ENCODE measurements around the gene COL6A1.
A peak's percentile ranks its signal among the peaks of the same experiment; 100 is the strongest.
"Not testable (repeated sequence)": the region's sequence is repeated elsewhere in the genome, so short reads cannot be mapped to it uniquely, and the experiment has no call there.

The COL6A1 gene

DNA sequence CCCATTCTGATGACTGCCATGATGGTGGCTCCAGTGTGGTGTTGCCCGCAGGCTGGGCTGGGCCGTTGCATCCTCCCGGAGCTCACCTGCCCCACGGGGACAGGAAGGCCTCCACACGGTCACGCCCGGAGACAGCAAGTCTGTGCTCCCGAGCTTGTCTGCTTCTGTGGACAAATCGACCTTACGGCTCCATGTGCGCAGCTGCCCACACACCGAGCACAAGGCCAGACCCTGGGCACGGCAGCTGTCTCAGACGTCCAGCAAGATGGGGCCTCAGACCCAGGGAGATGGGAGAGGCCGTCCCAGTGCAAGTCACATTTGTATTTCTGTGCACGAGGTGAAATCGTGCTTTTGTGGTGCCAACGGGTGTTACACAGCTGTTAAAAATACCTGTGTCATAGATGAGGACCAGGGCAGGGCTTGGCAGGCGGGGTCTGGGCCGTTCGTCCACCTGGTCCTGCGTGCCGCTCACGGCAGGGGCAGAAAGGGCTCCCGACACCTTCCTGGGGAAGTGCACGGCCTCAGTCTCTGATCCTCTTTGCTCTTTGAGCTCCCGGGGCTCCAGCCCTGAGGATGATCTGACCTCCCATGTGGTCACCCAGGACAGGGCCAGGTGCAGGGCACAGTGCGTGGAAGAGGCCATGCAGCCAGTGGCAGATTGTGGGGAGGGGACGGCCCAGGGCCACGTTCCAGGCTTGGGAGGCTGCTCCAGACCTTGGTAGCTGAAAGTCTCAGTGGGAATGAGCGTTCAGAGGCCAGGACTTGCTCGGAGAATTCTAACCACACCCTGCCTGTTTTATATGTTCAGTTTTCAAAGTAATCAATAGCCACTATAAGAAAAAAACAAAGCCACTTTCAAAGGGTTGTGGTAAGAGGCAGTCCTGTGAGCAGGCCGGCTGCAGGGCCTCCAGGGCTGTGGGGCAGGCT, 13.5 kb downstream of the COL6A1 start:
- DNase-seq = peak; percentile 1

DNA sequence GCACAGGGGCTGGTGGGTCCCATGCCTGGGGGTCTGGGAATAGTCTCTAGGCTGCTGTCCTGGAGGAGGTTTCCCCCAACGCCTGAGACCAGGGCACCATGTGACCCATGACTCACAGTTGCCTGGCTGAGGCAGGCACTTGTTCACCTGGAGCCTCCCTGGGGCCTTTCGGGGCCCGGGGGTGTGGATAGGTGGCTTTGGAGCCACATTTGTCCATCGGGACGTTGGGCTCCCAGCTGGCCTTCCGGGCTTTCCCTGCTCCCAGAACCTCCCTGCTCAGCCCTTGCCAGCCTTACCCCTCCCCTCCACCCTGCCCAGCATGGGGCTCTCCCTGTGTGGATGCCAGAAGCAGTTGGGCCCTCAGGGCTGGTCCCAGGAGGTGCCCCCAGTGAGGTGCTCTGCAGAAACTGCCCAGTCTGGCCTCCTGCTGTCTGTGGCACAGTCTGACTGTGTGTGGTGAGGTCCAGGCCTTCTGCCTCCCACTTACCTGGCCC, 14.2 kb downstream of the COL6A1 start:
- peak; percentile 4 for DNase-seq

DNA sequence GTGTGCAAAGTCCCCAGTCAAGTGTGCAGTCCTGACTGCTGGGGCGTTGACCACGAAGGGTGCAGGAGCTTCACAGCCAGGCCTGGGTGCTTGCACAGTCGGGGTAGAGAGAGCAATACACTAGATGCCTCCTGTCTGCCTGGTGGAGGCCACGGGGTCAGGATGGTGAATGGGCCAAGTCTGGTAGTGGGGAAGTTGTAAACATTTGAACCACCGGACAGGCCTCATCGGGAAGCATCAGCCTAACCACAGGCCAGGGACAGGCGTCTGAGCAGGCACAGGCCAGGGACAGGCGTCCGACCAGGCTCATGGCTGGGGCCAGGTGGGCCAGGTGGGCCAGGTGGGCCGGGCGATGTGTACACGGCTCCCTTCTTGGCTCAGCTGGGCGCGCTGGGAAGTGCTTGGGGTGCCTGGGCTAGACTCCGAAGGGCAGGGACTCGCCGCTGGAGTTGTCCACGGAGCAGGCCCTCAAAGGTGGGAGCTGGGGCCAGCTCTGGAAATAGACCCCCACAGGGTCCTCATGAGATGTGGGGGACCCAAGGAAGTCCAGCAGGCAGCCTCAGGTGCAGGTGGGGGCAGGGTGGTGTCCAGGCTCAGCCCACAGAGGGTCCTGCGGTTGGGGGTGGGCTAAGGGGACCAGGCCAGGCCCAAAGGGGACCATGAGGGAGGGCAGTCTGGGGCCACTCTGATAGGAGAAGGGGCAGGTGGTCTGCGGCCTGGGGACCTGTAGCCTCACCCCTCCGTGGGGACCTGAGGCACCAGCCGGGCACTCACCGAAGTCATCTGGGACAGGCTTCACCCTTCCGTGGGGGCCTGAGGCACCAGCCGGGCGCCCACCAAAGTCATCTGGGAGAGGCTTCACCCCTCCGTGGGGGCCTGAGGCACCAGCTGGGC, 15.0 kb downstream of the COL6A1 start:
- no peak for DNase-seq

DNA sequence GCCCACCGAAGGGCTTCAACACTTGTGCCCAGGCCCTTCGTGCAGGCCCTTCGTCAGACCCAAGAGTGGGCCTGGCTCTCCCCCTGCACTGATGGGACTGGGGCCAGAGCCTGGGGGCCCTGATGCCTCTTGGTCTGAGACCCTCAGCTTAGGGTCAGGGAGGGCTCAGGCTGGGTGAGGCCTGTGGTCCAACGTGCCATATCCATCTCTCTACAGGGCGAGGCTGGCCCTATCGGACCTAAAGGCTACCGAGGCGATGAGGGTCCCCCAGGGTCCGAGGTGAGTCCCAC, 15.6 kb downstream of the COL6A1 start:
- no peak for DNase-seq

DNA sequence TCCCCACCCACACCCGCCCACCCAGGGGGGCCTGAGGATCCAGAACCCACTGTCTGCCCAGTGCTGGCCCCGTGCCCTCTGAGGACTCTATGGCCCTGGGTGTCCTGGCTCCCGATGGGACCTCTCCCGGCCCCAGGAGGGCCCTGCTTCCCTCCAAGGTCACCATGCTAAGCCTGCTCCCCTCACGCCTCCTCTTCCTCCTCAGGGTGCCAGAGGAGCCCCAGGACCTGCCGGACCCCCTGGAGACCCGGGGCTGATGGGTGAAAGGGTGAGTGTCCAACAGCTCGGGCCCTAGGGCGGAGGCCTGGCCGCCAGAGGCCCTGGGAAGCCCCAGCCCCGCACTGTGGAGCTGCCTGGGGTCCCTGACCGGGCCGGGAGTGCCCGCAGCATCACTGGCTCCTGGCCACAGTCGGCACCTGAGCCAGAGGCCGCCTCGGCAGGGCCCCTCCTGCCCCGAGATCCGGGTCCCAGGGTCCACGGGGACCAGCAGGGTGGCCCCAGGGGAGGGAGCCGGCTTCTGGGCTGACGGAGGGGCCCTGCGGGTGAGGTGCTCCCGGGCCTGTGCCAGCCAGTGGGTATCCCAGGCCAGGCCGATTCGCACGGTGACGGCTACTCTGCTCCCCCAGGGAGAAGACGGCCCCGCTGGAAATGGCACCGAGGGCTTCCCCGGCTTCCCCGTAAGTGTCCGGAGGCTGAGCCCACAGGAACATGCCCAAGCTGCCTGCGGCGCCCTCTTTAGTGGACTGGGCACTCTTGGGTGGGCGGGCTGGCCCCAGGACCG, 16.1 kb downstream of the COL6A1 start:
- no peak for DNase-seq

DNA sequence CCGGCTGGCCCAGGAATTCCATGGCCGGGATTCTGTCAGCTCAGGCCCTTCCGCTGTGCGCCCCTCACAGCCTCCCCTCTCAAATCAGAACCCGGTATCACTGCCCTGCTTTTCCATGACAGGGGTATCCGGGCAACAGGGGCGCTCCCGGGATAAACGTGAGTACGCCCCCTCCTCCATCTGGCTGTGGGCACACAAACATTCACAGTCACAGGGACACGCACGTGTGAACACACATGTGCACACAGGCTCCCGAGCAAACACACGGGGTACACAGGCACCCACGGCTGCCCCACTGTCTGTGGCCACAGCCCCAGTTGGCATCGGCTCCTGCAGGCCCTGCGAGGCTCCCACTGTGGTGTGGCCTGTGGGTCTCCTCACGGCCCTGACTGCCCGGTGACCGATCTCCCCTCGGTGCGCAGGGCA, 16.7 kb downstream of the COL6A1 start:
- DNase-seq = peak; percentile 0

DNA sequence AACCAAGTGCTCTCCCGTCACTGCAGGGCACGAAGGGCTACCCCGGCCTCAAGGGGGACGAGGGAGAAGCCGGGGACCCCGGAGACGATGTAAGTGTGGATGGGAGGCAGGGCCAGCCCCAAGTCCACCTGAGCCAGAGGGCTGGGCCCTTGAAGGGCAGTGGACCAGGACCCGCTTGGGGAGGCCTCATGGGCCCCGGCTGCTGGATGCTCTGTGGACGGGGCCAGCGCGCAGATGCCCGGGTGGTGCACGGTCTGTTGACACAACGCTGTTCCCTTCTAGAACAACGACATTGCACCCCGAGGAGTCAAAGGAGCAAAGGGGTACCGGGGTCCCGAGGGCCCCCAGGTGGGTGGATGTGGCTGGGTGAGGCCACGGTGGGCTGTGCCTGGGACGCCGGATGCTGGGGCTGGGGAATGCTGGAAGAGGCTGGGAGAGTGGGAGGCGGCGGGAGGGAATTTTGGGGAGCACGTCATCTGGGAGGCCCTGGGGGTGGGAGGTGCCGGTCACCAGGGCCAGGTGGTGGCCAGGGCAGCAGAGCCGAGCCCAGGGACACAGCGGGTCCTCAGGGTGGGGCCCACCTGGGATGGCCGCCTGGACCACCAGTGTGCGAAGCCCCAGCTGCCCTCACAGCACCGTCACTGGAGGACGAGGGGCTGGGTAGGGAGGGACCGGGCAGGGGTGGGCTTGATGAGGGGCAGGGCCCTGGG, 17.5 kb downstream of the COL6A1 start:
- DNase-seq = no peak

DNA sequence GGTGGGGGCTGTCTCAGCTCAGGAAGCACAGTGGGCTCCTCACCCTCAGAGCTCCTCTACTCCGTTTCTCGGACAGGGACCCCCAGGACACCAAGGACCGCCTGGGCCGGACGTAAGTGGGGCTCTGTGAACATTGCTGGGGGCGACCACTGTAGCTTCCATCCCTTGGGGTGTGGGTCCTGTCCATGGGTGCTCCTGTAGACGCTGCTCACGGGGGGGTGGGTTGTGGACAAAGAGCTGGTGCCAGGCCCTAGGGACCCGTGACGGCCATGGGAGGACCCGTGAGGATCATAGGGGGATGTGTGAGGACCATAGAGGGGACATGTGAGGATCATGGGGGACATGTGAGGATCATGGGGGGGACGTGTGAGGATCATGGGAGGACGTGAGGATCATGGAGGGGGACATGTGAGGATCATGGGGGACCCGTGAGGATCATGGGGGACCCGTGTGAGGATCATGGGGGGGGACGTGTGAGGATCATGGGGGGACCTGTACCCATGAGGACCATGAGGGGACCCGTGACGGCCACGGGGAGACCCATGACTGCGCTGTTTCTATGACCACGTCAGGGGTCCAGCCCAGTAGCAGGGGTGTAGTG, 18.1 kb downstream of the COL6A1 start:
- DNase-seq = no peak

DNA sequence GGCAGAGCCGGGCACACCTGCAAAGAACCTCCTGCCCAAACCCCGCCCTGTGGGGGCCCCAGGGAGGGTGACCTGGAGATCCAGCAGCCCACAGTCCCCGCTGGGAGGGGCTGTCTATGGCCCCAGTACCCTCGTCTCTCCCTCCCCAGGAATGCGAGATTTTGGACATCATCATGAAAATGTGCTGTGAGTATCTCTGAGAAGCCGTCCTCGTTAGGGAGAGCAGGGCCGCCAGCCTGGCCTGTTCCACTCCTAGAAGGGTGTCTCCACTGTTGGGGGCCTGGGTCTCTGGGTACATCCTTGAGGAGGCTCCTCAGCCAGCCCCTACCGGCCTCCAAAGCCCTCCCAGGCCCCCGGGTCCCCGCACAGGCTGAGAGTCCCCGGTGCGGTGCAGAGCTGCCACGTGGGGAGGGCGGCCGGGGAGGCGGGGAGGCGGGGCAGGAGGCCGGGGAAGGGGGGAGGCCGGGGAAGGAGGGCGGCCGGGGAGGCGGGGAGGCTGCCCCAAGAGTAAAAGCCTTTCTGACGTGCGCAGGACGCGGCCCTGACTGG, 18.7 kb downstream of the COL6A1 start:
- no peak for DNase-seq

DNA sequence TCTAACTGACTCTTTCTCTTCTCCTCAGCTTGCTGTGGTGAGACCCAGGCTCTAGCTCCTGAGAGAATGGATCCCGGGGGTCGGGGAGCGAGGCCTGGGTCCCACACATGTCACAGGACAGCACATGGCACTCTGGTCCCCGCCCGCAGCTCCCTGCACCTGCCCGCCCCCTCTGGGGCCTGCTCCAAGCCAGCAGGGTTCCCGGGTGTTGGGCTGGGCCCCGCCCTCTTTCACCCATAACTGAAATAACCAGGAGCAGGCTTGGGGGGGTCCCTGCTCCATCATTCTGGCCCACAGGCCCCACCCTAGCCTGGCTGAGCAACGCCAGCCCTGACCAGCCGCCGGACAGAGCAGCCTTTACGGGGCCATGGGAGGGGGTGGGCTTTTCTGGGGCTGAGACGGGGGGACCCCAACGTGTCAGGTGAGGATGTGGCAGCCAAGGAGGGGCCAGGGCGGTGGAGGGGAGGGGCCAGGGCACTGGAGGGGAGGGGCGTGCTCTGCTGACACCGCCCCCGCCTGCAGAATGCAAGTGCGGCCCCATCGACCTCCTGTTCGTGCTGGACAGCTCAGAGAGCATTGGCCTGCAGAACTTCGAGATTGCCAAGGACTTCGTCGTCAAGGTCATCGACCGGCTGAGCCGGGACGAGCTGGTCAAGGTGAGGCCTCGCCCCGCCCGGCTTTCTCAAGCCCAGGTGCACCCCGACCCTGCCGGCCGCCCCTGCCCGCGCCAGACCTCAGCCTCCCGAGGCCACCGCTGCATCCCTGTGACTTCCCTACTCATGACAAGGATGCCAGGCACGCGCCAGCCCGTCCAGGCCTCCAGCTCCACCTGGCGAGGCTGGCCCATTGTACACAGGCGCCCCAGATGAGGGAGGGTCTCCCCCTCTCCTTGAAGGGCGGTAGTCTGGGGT, 19.4 kb downstream of the COL6A1 start:
- no peak for DNase-seq

DNA sequence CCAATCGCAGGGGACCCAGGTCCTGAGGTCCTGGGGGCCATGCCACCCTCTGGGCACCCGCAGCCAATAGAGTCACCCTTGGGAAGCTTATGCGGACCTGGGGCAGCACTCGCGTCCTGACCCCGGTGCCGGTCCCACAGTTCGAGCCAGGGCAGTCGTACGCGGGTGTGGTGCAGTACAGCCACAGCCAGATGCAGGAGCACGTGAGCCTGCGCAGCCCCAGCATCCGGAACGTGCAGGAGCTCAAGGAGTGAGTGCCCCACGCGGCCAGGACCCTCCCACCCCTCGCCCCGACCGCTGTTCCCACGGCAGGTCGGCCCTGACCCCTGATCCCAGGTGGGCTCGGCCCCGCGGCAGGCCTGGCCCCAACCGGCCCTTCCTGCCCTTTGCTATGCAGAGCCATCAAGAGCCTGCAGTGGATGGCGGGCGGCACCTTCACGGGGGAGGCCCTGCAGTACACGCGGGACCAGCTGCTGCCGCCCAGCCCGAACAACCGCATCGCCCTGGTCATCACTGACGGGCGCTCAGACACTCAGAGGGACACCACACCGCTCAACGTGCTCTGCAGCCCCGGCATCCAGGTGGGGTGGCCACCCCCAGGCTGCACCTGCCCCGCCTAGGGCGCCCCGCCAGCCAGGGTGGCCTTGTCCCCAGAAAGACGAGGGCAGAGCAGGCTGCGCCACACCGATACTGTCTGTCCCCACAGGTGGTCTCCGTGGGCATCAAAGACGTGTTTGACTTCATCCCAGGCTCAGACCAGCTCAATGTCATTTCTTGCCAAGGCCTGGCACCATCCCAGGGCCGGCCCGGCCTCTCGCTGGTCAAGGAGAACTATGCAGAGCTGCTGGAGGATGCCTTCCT, 20.5 kb downstream of the COL6A1 start:
- DNase-seq = no peak

DNA sequence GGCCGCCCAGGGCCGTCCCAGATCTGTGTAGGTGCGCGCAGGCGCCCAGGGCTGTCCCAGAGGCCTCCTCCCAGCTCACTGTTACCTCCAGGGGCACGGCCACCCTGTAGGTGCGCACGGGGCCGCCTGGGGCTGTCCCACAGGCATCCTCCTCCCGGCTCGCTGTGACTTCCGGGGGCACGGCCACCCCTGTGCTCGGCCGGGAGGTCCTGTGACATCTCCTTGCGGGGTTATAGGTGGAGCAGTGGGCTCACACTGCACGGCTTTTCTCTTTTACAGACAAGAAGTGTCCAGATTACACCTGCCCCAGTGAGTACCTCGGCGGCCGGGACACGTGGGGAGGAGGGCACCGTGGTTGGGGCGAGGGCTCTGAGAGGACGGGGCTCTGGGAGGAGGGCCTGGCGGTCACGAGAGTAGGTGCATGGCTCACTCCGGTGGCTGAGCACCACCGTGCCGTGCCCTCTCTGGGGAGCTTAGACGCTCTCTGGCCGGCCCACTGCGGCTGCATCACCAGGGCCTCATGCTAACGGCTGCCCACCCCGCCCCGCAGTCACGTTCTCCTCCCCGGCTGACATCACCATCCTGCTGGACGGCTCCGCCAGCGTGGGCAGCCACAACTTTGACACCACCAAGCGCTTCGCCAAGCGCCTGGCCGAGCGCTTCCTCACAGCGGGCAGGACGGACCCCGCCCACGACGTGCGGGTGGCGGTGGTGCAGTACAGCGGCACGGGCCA, 21.4 kb downstream of the COL6A1 start:
- no peak for DNase-seq

DNA sequence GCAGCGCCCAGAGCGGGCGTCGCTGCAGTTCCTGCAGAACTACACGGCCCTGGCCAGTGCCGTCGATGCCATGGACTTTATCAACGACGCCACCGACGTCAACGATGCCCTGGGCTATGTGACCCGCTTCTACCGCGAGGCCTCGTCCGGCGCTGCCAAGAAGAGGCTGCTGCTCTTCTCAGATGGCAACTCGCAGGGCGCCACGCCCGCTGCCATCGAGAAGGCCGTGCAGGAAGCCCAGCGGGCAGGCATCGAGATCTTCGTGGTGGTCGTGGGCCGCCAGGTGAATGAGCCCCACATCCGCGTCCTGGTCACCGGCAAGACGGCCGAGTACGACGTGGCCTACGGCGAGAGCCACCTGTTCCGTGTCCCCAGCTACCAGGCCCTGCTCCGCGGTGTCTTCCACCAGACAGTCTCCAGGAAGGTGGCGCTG, 22.0 kb downstream of the COL6A1 start:
- DNase-seq = no peak

DNA sequence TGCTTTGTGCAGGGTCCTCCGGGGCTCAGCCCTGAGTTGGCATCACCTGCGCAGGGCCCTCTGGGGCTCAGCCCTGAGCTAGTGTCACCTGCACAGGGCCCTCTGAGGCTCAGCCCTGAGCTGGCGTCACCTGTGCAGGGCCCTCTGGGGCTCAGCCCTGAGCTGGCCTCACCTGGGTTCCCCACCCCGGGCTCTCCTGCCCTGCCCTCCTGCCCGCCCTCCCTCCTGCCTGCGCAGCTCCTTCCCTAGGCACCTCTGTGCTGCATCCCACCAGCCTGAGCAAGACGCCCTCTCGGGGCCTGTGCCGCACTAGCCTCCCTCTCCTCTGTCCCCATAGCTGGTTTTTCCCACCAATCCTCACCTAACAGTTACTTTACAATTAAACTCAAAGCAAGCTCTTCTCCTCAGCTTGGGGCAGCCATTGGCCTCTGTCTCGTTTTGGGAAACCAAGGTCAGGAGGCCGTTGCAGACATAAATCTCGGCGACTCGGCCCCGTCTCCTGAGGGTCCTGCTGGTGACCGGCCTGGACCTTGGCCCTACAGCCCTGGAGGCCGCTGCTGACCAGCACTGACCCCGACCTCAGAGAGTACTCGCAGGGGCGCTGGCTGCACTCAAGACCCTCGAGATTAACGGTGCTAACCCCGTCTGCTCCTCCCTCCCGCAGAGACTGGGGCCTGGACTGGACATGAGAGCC, 22.7 kb downstream of the COL6A1 start:
- DNase-seq = no peak

DNA sequence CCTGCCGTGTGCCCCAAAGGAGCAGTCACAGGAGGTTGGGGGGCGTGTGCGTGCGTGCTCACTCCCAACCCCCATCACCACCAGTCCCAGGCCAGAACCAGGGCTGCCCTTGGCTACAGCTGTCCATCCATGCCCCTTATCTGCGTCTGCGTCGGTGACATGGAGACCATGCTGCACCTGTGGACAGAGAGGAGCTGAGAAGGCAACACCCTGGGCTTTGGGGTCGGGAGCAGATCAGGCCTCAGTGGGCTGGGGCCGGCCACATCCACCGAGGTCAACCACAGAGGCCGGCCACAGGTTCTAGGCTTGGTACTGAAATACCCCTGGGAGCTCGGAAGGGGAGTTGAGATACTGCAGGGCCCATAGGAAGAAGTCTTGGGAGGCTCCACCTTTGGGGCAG, 23.5 kb downstream of the COL6A1 start:
- DNase-seq = no peak

DNA sequence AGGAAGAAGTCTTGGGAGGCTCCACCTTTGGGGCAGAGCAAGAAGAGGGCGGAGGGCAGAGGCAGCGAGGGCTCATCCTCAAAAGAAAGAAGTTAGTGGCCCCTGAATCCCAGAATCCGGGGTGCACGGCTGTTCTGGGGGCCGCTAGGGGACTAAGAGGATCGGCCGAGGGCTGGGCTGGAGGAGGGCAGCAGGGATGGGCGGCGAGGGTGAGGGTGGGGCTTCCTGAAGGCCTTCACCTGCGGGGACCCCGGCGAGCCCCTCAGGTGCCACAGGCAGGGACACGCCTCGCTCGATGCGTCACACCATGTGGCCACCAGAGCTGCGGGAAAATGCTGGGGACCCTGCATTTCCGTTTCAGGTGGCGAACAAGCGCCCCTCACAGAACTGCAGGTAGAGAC, 23.9 kb downstream of the COL6A1 start:
- DNase-seq = no peak

DNA sequence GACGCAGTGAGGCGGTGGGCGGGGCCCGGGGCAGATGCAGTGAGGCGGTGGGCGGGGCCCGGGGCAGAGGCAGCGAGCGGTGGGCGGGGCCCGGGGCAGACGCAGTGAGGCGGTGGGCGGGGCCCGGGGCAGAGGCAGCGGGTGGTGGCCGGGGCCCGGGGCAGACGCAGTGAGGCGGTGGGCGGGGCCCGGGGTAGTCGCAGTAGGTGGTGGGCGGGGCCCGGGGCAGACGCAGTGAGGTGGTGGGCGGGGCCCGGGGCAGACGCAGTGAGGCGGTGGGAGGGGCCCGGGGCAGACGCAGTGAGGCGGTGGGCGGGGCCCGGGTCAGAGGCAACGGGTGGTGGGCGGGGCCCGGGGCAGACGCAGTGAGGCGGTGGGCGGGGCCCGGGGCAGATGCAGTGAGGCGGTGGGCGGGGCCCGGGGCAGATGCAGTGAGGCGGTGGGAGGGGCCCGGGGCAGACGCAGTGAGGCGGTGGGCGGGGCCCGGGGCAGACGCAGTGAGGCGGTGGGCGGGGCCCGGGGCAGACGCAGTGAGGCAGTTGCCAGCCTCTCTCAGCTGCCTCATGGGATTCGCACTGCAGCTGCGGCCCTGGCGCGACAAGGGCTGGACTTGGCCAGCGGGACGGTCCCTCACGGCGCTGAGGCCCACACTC, 24.4 kb downstream of the COL6A1 start:
- DNase-seq = not testable (repeated sequence)

All from activated CD4-positive, alpha-beta T cell treated with anti-CD3 and anti-CD28 coated beads for 48 hours (primary cell).